SK-MEL-5 (cell line): Measurements from ENCODE around the gene PRRG3. TPM values are rescaled to one million over a fixed set of nuclear protein-coding genes. Genes with fewer than 3 reads are reported as not detected.

Experiments
- DNase-seq: peaks from one replicate; pipeline ENCODE4 v3.0.0-alpha.2; 2016; ENCODE audit warnings: low read depth, low spot score
- in situ Hi-C: cut with HindIII; loops from 2 replicates; pipeline ENCODE4 v1.10.0; 2016; ENCODE audit warnings: low sequenced_read_pairs, high pct_unique_total_duplicates, low pct_unique_long_range_greater_than_20kb
- total RNA-seq: library from RNA; depleted of rRNA; stranded (reverse); fragments of >200 nt; shearing (Covaris generic); gene quantifications from 2 replicates; pipeline ENCODE4 v1.2.3, GENCODE V29; 2014

The PRRG3 gene
- total RNA-seq, 1 experiment from 2014 or later, result not detected

DNA sequence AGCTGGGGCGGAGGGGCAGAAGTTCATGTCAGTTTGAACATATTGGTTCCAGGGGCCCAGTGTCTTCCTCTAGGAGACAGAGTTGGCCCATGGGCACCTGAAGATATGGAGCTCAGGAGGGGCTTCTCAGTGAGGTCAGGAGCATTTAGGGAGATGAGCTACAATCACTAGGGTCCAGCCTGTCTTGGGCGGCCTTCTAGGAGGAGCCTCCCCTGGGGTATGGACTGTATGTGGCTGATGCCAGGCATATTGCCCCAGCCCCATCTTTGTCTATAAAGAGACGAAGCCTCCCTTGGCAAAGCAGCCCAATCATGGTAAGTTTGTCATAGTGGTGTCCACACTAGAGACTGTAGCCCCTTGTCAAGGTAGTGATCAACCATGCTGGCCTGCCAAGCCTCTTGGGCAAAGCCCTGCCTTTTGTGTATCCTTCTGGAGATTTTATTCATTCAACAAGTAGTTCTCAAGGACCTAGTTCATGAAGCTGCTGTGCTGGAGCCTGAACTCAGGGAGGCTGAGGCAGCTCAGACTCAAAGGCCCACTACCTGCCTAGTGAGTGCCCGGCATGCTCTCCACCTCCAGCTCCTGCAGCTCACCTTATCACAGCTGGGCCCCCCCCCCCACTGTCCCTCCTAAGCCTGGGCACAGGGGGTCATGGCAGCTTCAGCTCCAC lies 33.9 kb downstream of the PRRG3 start:
- no peak for DNase-seq
- in situ Hi-C loops, result no loop called here

DNA sequence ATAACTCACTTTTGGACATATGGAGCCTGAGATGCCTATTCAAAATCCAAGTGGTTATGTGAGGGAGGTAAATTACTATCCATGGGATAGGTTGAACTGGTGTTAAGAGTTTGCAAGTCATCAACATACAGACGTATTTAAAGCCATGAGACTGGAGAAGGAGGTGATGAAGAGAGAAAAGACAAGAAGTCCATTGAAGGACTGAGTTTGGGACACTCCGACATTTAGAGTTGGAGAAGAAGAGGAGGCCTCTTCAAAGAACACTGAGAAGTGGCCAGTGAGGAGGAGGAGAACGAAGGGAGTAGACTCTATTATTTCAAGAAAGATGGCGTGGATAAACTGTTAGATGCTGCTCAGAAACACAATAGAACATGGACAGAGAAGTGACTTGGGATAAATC lies 39.2 kb downstream of the PRRG3 start, which contains the start of gene CNGA2:
TSS of gene CNGA2 (plus strand) at position 301 of the 400 bp plus-strand sequence. CDS start 3,738 bp downstream, outside the sequence.
- no peak for DNase-seq
- in situ Hi-C loops, result no loop called here

DNA sequence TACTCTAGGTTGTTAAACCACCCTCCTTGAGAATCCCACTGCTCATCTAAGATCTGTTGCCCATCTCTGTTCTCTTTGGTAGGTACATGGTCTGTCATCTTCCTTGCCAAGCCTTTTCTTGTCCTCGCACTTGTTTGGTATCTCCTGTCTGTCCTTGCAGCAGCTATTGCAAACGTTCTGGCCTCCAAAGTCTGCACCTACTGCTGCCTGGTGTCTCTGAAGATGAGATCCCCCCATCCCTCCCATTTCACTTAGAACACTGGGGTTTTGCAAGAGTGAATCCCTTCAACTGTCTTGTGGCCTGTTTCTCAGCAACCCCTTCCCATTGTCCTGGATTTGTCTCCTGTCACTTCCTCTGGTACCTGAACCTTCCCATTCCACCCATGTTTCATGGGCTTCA lies 40.0 kb downstream of the PRRG3 start:
- in situ Hi-C loops, result no loop called here
- DNase-seq, result no peak

DNA sequence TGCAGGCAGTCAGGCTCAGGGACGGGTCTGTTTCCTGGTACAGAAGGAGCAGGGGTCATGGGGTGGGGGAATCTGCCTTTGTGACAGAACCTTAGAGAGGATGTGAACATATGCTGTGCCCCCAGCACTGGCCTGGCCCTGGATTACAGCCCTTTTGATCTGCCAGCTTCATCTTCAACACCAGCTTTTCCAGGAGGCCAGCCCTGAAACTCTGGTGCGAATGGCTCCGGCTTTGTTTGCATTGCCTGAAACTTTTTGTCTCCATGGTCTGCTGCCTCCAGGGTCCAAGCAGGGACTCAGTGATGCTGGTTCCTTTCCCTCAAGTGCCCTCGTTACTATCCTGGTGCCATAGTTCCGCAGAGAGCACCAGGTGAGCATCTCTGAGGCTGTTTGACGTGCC lies 41.4 kb downstream of the PRRG3 start:
- in situ Hi-C loops, result no loop called here

DNA sequence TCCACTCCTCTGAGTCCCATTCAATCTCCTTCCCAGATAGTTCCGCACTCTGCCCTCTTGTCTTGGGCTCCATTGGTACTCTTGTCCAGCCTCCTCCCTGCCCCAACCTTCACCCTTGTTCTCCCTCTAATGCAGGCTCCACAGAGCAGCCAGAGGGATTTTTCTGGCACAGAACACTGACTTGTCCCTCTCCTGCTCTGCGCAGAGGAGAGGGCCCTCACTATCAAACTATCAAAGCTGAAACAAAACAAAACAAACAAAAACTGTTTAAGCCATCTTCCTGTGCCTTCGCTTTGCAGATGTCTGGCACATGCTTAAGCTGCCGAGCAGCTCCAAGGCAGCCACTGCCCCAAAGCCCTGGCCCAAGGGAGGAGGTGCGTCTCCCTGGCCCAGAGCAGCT lies 42.2 kb downstream of the PRRG3 start:
- in situ Hi-C loops, result no loop called here

More for the DNA sequence above, 41.4 kb downstream of the PRRG3 start:
- no peak for DNase-seq

DNA sequence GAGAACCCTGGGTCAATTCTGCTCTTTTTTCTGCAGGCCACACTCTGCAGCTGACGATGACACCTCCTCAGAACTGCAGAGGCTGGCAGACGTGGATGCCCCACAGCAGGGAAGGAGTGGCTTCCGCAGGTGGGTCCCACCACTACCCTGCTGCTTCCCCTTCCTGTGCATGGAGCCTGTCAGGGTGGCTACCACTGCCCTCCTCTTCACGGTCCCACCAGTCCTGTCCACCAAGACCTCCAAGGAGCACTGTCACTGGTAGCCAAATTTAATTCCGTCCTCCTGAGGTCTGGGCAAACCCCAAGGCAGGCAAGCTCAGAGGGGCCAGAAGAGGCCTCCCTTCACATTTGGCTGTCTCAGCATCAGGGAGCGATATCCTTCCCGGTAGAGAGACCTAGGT lies 43.5 kb downstream of the PRRG3 start:
- DNase-seq, result no peak
- in situ Hi-C loops, result no loop called here

More for the DNA sequence above, 42.2 kb downstream of the PRRG3 start:
- DNase-seq, result no peak

DNA sequence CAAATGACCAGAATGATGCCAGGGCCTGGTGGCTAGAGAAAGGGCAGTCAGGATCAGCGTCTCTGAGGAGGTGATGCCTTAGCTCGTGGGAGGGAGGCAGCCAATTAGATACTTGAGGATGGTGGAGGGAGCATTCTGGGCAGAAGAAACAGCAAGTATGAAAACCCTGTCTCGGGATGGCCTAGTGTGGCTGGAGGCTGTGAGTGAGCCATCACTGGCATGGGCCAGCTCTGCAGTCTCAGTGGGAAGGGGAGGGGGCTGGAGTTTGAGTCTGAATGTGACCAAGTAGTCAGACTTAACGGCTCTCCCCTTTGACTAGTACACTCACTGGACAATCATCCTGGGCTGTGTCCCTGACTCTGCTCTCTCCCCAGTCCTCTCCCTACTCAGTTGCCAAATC lies 46.3 kb downstream of the PRRG3 start:
- no peak for DNase-seq
- in situ Hi-C loops, result no loop called here

DNA sequence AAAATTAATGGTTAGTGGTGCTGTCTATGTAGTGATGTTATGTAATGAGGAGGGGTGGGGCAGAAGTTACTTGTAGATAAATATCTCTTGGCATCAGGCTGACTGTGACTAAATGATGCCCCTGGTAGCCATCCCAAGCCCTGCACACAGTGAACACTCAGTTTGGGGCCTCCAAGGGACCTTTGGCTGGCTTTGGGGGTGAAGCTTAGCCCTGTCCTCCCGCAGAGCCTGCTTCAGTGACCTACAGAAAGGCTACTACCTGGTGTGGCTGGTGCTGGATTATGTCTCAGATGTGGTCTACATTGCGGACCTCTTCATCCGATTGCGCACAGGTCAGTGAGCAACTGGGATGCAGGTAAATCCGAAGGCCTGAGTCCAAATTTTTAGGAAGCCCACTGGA lies 47.1 kb downstream of the PRRG3 start:
- in situ Hi-C loops, result no loop called here
- DNase-seq, result no peak

DNA sequence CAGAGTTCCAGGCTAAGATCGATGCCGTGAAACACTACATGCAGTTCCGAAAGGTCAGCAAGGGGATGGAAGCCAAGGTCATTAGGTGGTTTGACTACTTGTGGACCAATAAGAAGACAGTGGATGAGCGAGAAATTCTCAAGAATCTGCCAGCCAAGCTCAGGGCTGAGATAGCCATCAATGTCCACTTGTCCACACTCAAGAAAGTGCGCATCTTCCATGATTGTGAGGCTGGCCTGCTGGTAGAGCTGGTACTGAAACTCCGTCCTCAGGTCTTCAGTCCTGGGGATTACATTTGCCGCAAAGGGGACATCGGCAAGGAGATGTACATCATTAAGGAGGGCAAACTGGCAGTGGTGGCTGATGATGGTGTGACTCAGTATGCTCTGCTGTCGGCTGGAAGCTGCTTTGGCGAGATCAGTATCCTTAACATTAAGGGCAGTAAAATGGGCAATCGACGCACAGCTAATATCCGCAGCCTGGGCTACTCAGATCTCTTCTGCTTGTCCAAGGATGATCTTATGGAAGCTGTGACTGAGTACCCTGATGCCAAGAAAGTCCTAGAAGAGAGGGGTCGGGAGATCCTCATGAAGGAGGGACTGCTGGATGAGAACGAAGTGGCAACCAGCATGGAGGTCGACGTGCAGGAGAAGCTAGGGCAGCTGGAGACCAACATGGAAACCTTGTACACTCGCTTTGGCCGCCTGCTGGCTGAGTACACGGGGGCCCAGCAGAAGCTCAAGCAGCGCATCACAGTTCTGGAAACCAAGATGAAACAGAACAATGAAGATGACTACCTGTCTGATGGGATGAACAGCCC lies 48.6 kb downstream of the PRRG3 start:
- DNase-seq, result no peak
- in situ Hi-C loops, result no loop called here

DNA sequence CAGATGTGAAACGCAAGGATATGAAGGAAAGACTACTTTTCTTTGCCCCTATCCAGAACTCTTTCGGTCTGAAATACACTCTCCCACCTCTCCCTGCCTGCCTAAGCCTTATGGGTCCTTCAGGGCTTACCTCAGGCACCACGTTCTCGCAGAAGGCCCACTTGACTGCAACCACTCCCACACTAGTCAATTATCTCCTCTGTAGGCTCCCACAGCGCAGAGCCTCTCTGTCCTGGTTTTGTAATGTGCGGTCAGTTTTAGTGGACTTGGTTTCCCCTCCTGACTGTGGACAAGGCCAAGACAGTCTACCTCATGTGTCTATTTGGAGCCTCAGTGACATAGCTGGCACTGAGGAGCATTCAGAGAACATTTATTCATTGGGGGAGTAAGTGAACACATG lies 50.4 kb downstream of the PRRG3 start:
- DNase-seq, result no peak
- in situ Hi-C loops, result no loop called here

DNA sequence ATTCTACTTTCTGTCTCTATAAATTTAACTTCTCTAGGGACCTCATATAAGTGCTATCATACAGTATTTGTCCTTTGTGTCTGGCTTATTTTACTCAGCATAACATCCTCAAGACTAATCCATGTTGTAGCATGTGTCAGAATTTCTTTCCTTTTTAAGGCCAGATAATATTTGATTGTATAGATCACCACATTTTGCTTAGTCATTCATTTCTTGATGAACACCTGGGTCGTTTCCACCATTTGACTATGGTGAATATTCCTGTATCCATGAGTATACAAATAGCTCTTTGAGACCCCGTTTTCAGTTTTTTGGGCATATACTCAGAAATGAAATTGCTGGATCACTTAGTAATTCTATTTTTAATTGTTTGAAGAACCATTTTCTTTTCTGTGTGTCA lies 51.2 kb downstream of the PRRG3 start:
- no peak for DNase-seq
- in situ Hi-C loops, result no loop called here

DNA sequence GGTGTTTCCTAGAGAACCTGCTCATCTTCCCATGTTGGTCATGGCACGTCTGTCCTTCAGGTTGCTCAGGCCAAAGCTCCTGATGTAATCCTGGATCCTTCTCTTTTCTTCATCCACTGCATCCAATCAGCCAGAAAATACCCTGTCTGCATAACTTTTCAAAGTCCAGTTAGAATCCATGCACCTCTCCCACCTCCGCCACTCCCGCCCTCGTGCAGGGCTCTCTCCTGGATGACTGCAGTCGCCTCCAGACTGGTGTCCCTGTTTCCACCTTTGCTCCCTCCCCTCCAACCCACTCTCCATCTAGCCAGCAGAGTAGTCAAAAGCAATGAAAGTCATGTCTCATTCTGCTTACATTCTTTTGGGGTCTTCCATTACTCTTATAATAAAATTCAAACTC lies 55.3 kb downstream of the PRRG3 start:
- in situ Hi-C loops, result no loop called here
- DNase-seq, result no peak

DNA sequence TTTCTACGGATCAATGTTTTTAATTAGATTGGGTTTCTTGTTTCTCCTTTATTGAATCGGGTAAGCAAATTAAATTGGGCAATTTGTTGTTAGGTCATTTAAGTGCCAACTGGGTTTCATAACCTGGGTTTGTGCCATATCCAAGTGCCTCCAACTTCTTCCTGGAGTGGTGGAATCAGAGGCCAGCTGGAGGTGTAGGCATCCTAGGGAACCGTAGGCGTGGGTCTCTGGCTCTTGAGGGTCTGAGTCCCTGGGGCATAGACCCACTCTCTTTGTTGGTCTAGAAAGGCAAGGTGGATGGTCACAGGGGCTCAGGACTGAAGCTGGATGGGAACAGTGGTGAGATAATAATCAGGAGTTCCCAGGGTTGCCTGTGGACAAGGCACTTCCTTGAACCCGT lies 57.6 kb downstream of the PRRG3 start:
- no peak for DNase-seq
- in situ Hi-C loops, result no loop called here

DNA sequence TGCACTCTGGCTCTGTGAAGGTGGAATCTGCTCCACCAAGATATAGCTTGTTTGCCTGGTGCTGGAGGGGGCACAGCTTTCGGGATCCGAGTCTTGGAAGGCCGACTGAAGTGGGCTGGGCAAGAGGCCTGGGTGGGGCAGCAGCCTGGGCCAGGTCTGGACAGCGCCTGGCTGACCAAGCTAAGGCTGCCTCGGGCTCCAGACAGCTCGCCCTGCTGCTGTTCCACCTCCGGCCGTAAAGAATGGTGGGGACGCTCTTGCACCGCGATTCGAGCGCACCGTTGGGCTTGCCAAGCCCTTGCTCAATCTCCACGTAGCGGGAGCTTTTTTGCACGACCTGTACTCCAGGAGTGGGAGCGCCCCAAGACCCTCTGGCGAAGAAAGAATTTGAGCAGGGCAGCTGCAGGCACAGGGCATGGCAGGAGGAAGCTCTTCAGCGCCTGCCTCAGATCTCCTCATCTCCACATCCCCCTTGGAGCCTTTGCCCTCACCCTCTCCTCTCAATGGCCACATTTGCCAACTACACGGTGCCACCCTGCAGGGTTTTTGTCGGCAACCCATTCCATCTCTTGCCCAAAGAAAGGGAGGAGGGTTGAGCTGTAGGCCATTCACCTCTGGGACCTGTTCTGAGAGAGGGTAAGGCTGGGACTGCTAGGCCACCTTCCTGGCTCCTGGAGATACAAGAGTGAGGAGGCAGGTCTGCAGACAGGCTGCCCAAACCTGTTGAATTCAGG lies 58.2 kb downstream of the PRRG3 start:
- DNase-seq, result peak; percentile 49
- in situ Hi-C loops, result no loop called here

DNA sequence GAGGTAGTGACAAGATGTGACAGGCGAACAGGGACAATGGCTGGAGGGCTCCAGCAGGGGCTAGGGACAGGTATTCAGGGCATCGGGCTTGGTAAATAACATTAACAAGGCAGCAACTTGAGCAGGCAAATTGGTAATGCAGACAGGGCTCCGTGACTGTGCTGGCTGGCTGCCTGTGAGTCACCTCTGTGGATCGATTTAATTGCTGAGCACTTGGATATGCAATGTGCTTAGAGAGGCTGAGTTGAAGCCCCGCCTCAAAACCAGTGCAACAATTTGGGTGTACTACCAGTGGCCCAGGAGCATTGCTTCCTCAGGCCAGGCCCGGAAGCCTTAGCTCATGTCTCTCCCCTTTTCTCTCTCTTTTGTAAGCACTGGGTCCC lies 58.8 kb downstream of the PRRG3 start:
- in situ Hi-C loops, result no loop called here
- no peak for DNase-seq

DNA sequence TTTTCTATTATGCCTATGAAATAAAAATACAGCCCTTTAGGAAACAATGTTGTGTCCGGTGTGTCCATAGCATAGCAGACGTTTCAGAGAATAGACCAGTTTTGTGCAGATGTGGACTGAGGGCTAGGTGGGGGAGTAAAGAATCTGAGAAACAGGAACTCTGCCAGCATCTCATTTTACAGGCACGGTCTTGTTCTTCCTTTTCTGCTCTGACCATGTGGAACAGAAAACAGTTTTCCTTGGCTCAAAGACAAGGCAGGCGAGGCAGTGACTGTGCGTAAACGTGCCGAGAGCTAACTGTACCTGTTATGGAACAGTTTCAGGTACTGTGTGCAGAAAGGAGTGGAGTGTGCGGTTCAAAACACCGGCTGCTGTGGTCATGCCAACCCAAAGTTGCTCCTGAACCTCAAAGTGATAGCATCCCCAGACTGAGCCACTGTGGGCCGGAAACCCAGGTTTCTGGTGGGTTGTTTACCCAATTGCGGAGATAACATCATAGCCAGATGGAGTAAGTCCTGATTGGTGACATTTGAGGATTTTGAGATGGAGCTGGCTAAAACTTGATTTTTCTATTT lies 59.5 kb downstream of the PRRG3 start:
- DNase-seq, result no peak
- in situ Hi-C loops, result no loop called here
